Trophoblast cell (in vitro differentiated cells and primary cell): ENCODE measurements around the gene HBE1. TPM values are rescaled to one million over a fixed set of nuclear protein-coding genes. Genes with fewer than 3 reads are reported as not detected.
"Not testable (repeated sequence)": the region's sequence is repeated elsewhere in the genome, so short reads cannot be mapped to it uniquely, and the experiment has no call there.

Experiments
- DNase-seq, 2 donors: peaks; one replicate each; pipeline ENCODE4 v3.0.0-alpha.2; 2016
- H2AFZ ChIP-seq: 2 replicates; pipeline ENCODE4 v1.6.1; 2013; ENCODE audit warnings: low read length, moderate library complexity, mild to moderate bottlenecking; ENCODE audit not compliant: insufficient read depth, poor library complexity
- H2AK5ac ChIP-seq: 2 replicates; pipeline ENCODE4 v1.6.1; 2013; ENCODE audit warnings: mild to moderate bottlenecking, low read length
- H2BK120ac ChIP-seq: 2 replicates; pipeline ENCODE4 v1.6.1; 2013; ENCODE audit warnings: low read length, mild to moderate bottlenecking, moderate library complexity; ENCODE audit not compliant: insufficient read depth, poor library complexity
- H2BK12ac ChIP-seq: 2 replicates; pipeline ENCODE4 v1.6.1; 2013; ENCODE audit warnings: mild to moderate bottlenecking, low read length, moderate library complexity
- H2BK5ac ChIP-seq: 2 replicates; pipeline ENCODE4 v1.6.1; 2013; ENCODE audit warnings: low read length, low read depth, moderate library complexity, mild to moderate bottlenecking; ENCODE audit not compliant: poor library complexity
- H3K14ac ChIP-seq: 2 replicates; pipeline ENCODE4 v1.6.1; 2013; ENCODE audit warnings: mild to moderate bottlenecking, low read length
- H3K18ac ChIP-seq: 2 replicates; pipeline ENCODE4 v1.6.1; 2013; ENCODE audit warnings: mild to moderate bottlenecking, low read length
- H3K23ac ChIP-seq: 2 replicates; pipeline ENCODE4 v1.6.1; 2013; ENCODE audit warnings: low read length
- H3K27ac ChIP-seq: 2 replicates; pipeline ENCODE4 v1.5.1; 2013; ENCODE audit warnings: low read depth, mild to moderate bottlenecking, inconsistent platforms, low read length, moderate library complexity
- H3K27me3 ChIP-seq: 2 replicates; pipeline ENCODE4 v1.6.1; 2013; ENCODE audit warnings: inconsistent platforms, mild to moderate bottlenecking, low read length, moderate library complexity; ENCODE audit not compliant: insufficient read depth
- H3K36me3 ChIP-seq, 2 experiments: 1 replicate in 1 of 2; 2 replicates in 1 of 2; pipeline ENCODE4 v1.6.1; 2013; ENCODE audit warnings: low read length in 2 of 2, mild to moderate bottlenecking in 2 of 2, moderate library complexity in 1 of 2; ENCODE audit not compliant: insufficient read depth in 2 of 2, control insufficient read depth in 1 of 2
- H3K4ac ChIP-seq: 2 replicates; pipeline ENCODE4 v1.6.1; 2013; ENCODE audit warnings: low read depth, mild to moderate bottlenecking, low read length, moderate library complexity
- H3K4me1 ChIP-seq, 2 experiments: 1 replicate in 1 of 2; 2 replicates in 1 of 2; pipeline ENCODE4 v1.6.1; 2013; ENCODE audit warnings: low read length in 2 of 2, mild to moderate bottlenecking in 2 of 2, moderate library complexity in 1 of 2; ENCODE audit not compliant: insufficient read depth in 2 of 2, control insufficient read depth in 1 of 2
- H3K4me2 ChIP-seq: 2 replicates; pipeline ENCODE4 v1.6.1; 2013; ENCODE audit warnings: inconsistent platforms, mild to moderate bottlenecking, low read length, moderate library complexity
- H3K4me3 ChIP-seq: 2 replicates; pipeline ENCODE4 v1.5.1; 2013; ENCODE audit warnings: mild to moderate bottlenecking, low read depth, low read length, inconsistent platforms
- H3K79me1 ChIP-seq: one replicate; pipeline ENCODE4 v1.6.1; 2013; ENCODE audit warnings: low read length
- H3K79me2 ChIP-seq: 2 replicates; pipeline ENCODE4 v1.6.1; 2013; ENCODE audit warnings: low read length, mild to moderate bottlenecking; ENCODE audit not compliant: control insufficient read depth, insufficient read depth, poor library complexity
- H3K9ac ChIP-seq: 2 replicates; pipeline ENCODE4 v1.6.1; 2013; ENCODE audit warnings: mild to moderate bottlenecking, low read length
- H3K9me3 ChIP-seq: 2 replicates; pipeline ENCODE4 v1.6.1; 2013; ENCODE audit warnings: low read depth, mild to moderate bottlenecking, control low read depth, inconsistent platforms, low read length; ENCODE audit not compliant: insufficient read depth
- H4K12ac ChIP-seq: 2 replicates; pipeline ENCODE4 v1.6.1; 2013; ENCODE audit warnings: low read depth, mild to moderate bottlenecking, low read length, moderate library complexity
- H4K8ac ChIP-seq: 2 replicates; pipeline ENCODE4 v1.6.1; 2013; ENCODE audit warnings: low read depth, mild to moderate bottlenecking, low read length, moderate library complexity
- H4K91ac ChIP-seq: one replicate; pipeline ENCODE4 v1.6.1; 2013; ENCODE audit warnings: low read depth, mild to moderate bottlenecking, low read length, moderate library complexity
- WGBS: extraction: QIAGEN DNeasy Blood & Tissue Kit; methylation state at CpG from one replicate; pipeline ENCODE4 v1.1.7; 2013; ENCODE audit warnings: missing lambda C conversion rate; ENCODE audit not compliant: insufficient read length, insufficient coverage; ENCODE audit errors: extremely low coverage; 5-methylcytosine and 5-hydroxymethylcytosine counted together
- polyA plus RNA-seq: library from polyadenylated mRNA; stranded (reverse); fragments of 200-250 nt; gene quantifications from 2 replicates; pipeline ENCODE4 v1.2.3, GENCODE V29; 2013

Gene HBE1
- not detected in 2 replicates for polyA plus RNA-seq

DNA sequence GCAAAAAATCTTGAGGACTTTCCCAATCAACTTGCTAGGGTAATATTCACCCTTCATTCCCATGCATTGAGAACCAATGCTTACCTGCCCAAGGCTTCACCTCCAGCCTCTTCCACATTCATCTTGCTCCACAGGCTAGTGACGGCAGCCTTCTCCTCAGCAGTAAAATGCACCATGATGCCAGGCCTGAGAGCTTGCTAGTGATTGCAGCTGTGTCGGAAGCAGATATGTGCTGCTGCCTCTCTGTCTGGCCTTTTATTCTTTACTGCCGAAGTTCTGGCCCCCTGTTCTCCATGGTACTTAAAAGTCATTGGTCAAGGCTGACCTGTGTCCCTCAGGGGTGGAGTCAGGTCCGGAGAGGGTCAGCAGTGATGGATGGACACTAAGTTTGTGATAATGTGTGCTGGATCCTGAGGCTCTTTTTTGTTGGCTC, at the start of gene HBE1:
Gene HBE1 (minus strand): TSS at position 231 of the 433 bp plus-strand sequence. CDS start 55 bp downstream, at position 176.
- H3K9me3 ChIP-seq: no peaks in the 10 kb centered on the region
- no peak within 1 kb of the TSS for H3K4me2 ChIP-seq
- H3K23ac ChIP-seq: no peak within 1 kb of the TSS
- H4K12ac ChIP-seq: no peak within 1 kb of the TSS
- no peaks in the 10 kb centered on the region for H3K36me3 ChIP-seq
- WGBS: no CpG with 5 or more reads among the region's 4 CpGs
- no peak for DNase-seq
- H3K79me2 ChIP-seq: no peaks in the 10 kb centered on the region
- no peak within 1 kb of the TSS for H2BK5ac ChIP-seq
- H2AFZ ChIP-seq: no peak within 1 kb of the TSS
- no peak within 1 kb of the TSS for H3K14ac ChIP-seq
- no peak within 1 kb of the TSS for H3K9ac ChIP-seq
- H3K18ac ChIP-seq: no peak within 1 kb of the TSS
- H2BK12ac ChIP-seq: no peak within 1 kb of the TSS
- H3K4ac ChIP-seq: no peak within 1 kb of the TSS
- no peaks in the 10 kb centered on the region for H3K27me3 ChIP-seq
- no peak within 1 kb of the TSS for H2AK5ac ChIP-seq
- H3K79me1 ChIP-seq: no peaks in the 10 kb centered on the region
- no peak within 1 kb of the TSS for H4K8ac ChIP-seq
- H3K4me3 ChIP-seq: no peak within 1 kb of the TSS
- no peak within 1 kb of the TSS for H2BK120ac ChIP-seq
- no peak within 1 kb of the TSS for H3K27ac ChIP-seq
- no peak within 1 kb of the TSS for H4K91ac ChIP-seq
- no peaks in the 10 kb centered on the region for H3K4me1 ChIP-seq

DNA sequence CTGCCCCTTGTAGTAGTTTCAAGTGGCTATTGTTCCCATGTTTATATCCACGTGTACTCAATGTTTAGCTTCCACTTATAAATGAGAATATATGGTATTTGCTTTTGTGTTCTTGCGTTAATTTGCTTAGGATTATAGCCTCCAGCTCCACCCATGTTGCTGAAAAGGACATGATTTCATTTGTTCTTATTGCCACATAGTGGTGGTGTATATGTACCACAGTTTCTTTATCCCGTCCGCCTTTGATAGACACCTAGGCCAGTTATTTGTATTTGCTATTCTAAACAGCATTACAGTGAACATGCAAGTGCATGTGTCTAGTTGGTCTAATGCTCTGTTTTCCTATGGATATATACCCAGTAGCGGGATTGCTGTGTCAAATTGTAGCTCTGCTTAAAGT, 47.5 kb upstream of the HBE1 start:
- H3K23ac ChIP-seq: no peak overlapping the region
- no peak overlapping the region for H3K14ac ChIP-seq
- H3K27ac ChIP-seq: no peak overlapping the region
- DNase-seq: no peak
- no peaks in the 10 kb centered on the region for H3K79me2 ChIP-seq
- no peak overlapping the region for H2BK5ac ChIP-seq
- no peak overlapping the region for H3K18ac ChIP-seq
- H3K79me1 ChIP-seq: no peaks in the 10 kb centered on the region
- no peaks in the 10 kb centered on the region for H3K9me3 ChIP-seq
- no peaks in the 10 kb centered on the region for H3K4me1 ChIP-seq
- no peak overlapping the region for H3K4me3 ChIP-seq
- no peak overlapping the region for H3K9ac ChIP-seq
- no peak overlapping the region for H2BK120ac ChIP-seq
- H3K4me2 ChIP-seq: no peak overlapping the region
- H4K8ac ChIP-seq: no peak overlapping the region
- H2AK5ac ChIP-seq: no peak overlapping the region
- no peak overlapping the region for H3K4ac ChIP-seq
- WGBS: no CpG with 5 or more reads among the region's 5 CpGs
- H4K91ac ChIP-seq: no peak overlapping the region
- H3K36me3 ChIP-seq: no peaks in the 10 kb centered on the region
- H4K12ac ChIP-seq: no peak overlapping the region
- H2BK12ac ChIP-seq: no peak overlapping the region
- no peak overlapping the region for H2AFZ ChIP-seq
- no peaks in the 10 kb centered on the region for H3K27me3 ChIP-seq

DNA sequence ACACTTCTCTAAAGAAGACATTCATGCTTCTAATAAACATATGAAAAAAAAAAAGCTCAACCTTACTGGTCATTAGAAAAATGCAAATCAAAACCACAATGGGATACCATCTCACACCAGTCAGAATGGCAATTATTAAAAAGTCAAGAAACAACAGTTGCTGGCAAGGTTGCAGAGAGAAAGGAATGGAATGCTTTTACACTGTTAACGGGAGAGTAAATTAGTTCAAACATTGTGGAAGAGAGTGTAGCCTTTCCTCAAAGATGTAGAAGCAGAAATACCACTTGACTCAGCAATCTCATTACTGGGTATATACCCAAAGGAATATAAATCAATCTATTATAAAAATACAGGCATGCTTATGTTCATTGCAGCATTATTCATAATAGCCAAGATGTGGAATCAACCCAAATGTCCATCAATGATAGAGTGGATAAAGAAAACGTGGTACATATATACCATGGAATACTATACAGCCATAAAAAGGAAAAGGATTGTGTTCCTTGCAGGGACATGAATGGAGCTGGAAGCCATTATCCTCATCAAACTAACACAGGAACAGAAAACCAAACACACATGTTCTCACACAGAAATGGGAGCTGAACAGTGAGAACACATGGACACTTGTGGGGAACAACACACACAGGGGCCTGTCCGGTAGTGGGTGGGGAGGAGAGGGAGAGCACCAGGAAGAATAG, 43.7 kb upstream of the HBE1 start:
- H3K79me1 ChIP-seq, H3K9me3 ChIP-seq, H3K4me3 ChIP-seq, H3K4me2 ChIP-seq, H3K79me2 ChIP-seq, H3K9ac ChIP-seq, H2BK120ac ChIP-seq, H4K12ac ChIP-seq, H2BK12ac ChIP-seq, H3K18ac ChIP-seq, H4K8ac ChIP-seq, H2AK5ac ChIP-seq, H3K4ac ChIP-seq, H3K36me3 ChIP-seq, H3K27ac ChIP-seq, H3K27me3 ChIP-seq, H3K14ac ChIP-seq, DNase-seq, H3K4me1 ChIP-seq, H3K23ac ChIP-seq, H2BK5ac ChIP-seq, H4K91ac ChIP-seq, H2AFZ ChIP-seq: not testable (repeated sequence)
- WGBS: no CpG with 5 or more reads among the region's 3 CpGs

DNA sequence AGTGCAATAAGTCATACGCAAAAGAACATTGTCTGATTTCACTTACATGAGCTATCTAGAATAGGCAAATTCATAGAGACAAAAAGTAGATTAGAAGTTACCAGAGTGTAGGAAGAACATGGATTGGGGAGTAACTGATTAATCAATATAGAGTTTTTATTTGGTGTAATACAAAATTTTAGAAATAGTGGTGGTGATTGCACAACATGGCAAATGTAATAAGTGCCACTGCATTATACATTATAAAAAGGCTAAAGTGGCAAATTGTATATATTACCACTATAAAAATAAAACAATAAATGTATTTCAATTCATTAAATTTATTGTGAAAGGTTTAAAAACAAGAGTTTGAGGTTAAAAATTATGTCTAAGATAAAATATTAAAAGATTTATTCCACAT, 40.7 kb upstream of the HBE1 start:
- Histone ChIP-seq H3K23ac (no peak overlapping the region), H2BK12ac (no peak overlapping the region), H3K36me3 (no peaks in the 10 kb centered on the region)

More for the DNA sequence above, 40.7 kb upstream of the HBE1 start:
- no peak overlapping the region for H3K18ac ChIP-seq
- H4K8ac ChIP-seq: no peak overlapping the region
- H4K91ac ChIP-seq: no peak overlapping the region
- no peak for DNase-seq
- no peaks in the 10 kb centered on the region for H3K4me1 ChIP-seq
- H3K4ac ChIP-seq: no peak overlapping the region
- H2BK120ac ChIP-seq: no peak overlapping the region
- no peak overlapping the region for H4K12ac ChIP-seq
- H2AK5ac ChIP-seq: no peak overlapping the region
- H3K27ac ChIP-seq: no peak overlapping the region
- H3K9me3 ChIP-seq: no peaks in the 10 kb centered on the region
- H3K14ac ChIP-seq: no peak overlapping the region
- H2BK5ac ChIP-seq: no peak overlapping the region
- no peaks in the 10 kb centered on the region for H3K27me3 ChIP-seq
- no peak overlapping the region for H2AFZ ChIP-seq
- no CpG with 5 or more reads among the region's 1 CpG for WGBS
- H3K79me2 ChIP-seq: no peaks in the 10 kb centered on the region
- no peak overlapping the region for H3K4me2 ChIP-seq
- H3K4me3 ChIP-seq: no peak overlapping the region
- H3K79me1 ChIP-seq: no peaks in the 10 kb centered on the region
- no peak overlapping the region for H3K9ac ChIP-seq
